ENCODE results near the gene CSPG4.
A peak's percentile ranks its signal among the peaks of the same experiment; 100 is the strongest.
"Not testable (repeated sequence)": the region's sequence is repeated elsewhere in the genome, so short reads cannot be mapped to it uniquely, and the experiment has no call there.

CSPG4 gene

DNA sequence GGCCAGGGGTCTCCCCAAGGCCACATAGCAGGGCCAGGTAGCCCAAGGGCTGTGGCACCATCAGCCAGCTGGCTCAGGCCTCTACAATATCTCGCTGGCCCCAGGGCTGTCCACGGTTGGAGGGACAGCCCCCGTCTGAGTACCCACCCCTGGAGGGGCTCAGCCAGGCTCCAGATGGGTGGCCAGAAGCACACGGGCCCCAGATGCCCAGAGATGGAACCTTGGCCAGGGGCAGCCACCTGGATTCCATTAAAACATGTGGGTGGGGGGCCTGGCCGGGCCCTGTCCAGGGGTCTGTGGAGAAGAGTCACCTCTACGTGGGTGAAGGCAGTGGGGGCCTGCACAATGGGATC, 8.4 kb downstream of the CSPG4 start:
- no peaks in the 10 kb centered on the region for H4K20me1 ChIP-seq (ENCODE audit: control insufficient read depth, insufficient read depth, low read depth, low read length)
- H3K9me2 ChIP-seq (replicated peaks; ENCODE audit: control insufficient read depth, low read length) = no peaks in the 10 kb centered on the region
- no peaks in the 10 kb centered on the region for H3F3A ChIP-seq (ENCODE audit: control insufficient read depth, insufficient read depth)
- no peak overlapping the region for H3K4me2 ChIP-seq (ENCODE audit: low read length)
- no peaks in the 10 kb centered on the region for H3K9me3 ChIP-seq (ENCODE audit: control insufficient read depth, insufficient read depth, low read length)
- H3K79me2 ChIP-seq (ENCODE audit: control insufficient read depth, low read length) = no peaks in the 10 kb centered on the region
- no peaks in the 10 kb centered on the region for H3K36me3 ChIP-seq (ENCODE audit: control insufficient read depth, low read length)
- no peak for TF ChIP-seq EZH2phosphoT487 (IDR thresholded peaks at IDR 0.05; ENCODE audit: borderline replicate concordance, low read length)
- TF ChIP-seq, protein P1, sequence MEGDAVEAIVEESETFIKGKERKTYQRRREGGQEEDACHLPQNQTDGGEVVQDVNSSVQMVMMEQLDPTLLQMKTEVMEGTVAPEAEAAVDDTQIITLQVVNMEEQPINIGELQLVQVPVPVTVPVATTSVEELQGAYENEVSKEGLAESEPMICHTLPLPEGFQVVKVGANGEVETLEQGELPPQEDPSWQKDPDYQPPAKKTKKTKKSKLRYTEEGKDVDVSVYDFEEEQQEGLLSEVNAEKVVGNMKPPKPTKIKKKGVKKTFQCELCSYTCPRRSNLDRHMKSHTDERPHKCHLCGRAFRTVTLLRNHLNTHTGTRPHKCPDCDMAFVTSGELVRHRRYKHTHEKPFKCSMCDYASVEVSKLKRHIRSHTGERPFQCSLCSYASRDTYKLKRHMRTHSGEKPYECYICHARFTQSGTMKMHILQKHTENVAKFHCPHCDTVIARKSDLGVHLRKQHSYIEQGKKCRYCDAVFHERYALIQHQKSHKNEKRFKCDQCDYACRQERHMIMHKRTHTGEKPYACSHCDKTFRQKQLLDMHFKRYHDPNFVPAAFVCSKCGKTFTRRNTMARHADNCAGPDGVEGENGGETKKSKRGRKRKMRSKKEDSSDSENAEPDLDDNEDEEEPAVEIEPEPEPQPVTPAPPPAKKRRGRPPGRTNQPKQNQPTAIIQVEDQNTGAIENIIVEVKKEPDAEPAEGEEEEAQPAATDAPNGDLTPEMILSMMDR (IDR thresholded peaks at IDR 0.05; ENCODE audit: low read depth, low read length, poor library complexity, severe bottlenecking) = no peak
- no peak overlapping the region for H3K27ac ChIP-seq (ENCODE audit: low read depth, low read length)
- no peaks in the 10 kb centered on the region for H3K27me3 ChIP-seq (ENCODE audit: control insufficient read depth, low read length)
- no peak overlapping the region for H3K4me3 ChIP-seq (ENCODE audit: low read length)
- H3K4me1 ChIP-seq (ENCODE audit: control insufficient read depth, low read length) = peaks cover 20% of the 10 kb centered on the region

- not testable (repeated sequence) for H3K27me3 ChIP-seq (ENCODE audit: control insufficient read depth, low read length); H3K4me3 ChIP-seq (ENCODE audit: low read length); H3K9me2 ChIP-seq (replicated peaks; ENCODE audit: control insufficient read depth, low read length); H3K9me3 ChIP-seq (ENCODE audit: control insufficient read depth, insufficient read depth, low read length); H3F3A ChIP-seq (ENCODE audit: control insufficient read depth, insufficient read depth); H3K4me2 ChIP-seq (ENCODE audit: low read length); H4K20me1 ChIP-seq (ENCODE audit: control insufficient read depth, insufficient read depth, low read depth, low read length); H3K27ac ChIP-seq (ENCODE audit: low read depth, low read length); H3K79me2 ChIP-seq (ENCODE audit: control insufficient read depth, low read length); H3K36me3 ChIP-seq (ENCODE audit: control insufficient read depth, low read length)
- H3K4me1 ChIP-seq (ENCODE audit: control insufficient read depth, low read length) = peaks cover 21% of the 10 kb centered on the region
These were observed 9.0 kb downstream of the CSPG4 start for GRCh38 chr15:75703440-75704262.

- H3K27ac ChIP-seq (ENCODE audit: low read depth, low read length) = no peak overlapping the region
- no peaks in the 10 kb centered on the region for H3K27me3 ChIP-seq (ENCODE audit: control insufficient read depth, low read length)
- H4K20me1 ChIP-seq (ENCODE audit: control insufficient read depth, insufficient read depth, low read depth, low read length) = no peaks in the 10 kb centered on the region
- H3K4me3 ChIP-seq (ENCODE audit: low read length) = no peak overlapping the region
- H3K9me3 ChIP-seq (ENCODE audit: control insufficient read depth, insufficient read depth, low read length) = no peaks in the 10 kb centered on the region
- no peak overlapping the region for H3K4me2 ChIP-seq (ENCODE audit: low read length)
- H3K9me2 ChIP-seq (replicated peaks; ENCODE audit: control insufficient read depth, low read length) = no peaks in the 10 kb centered on the region
- no peaks in the 10 kb centered on the region for H3K79me2 ChIP-seq (ENCODE audit: control insufficient read depth, low read length)
- TF ChIP-seq, protein P1 (IDR thresholded peaks at IDR 0.05; ENCODE audit: low read depth, low read length, poor library complexity, severe bottlenecking) = no peak
- TF ChIP-seq EZH2phosphoT487 (IDR thresholded peaks at IDR 0.05; ENCODE audit: borderline replicate concordance, low read length) = no peak
- peaks cover 21% of the 10 kb centered on the region for H3K4me1 ChIP-seq (ENCODE audit: control insufficient read depth, low read length)
- H3K36me3 ChIP-seq (ENCODE audit: control insufficient read depth, low read length) = no peaks in the 10 kb centered on the region
- no peaks in the 10 kb centered on the region for H3F3A ChIP-seq (ENCODE audit: control insufficient read depth, insufficient read depth)
These were observed 10.2 kb downstream of the CSPG4 start for GRCh38 chr15:75702436-75702835.

DNA sequence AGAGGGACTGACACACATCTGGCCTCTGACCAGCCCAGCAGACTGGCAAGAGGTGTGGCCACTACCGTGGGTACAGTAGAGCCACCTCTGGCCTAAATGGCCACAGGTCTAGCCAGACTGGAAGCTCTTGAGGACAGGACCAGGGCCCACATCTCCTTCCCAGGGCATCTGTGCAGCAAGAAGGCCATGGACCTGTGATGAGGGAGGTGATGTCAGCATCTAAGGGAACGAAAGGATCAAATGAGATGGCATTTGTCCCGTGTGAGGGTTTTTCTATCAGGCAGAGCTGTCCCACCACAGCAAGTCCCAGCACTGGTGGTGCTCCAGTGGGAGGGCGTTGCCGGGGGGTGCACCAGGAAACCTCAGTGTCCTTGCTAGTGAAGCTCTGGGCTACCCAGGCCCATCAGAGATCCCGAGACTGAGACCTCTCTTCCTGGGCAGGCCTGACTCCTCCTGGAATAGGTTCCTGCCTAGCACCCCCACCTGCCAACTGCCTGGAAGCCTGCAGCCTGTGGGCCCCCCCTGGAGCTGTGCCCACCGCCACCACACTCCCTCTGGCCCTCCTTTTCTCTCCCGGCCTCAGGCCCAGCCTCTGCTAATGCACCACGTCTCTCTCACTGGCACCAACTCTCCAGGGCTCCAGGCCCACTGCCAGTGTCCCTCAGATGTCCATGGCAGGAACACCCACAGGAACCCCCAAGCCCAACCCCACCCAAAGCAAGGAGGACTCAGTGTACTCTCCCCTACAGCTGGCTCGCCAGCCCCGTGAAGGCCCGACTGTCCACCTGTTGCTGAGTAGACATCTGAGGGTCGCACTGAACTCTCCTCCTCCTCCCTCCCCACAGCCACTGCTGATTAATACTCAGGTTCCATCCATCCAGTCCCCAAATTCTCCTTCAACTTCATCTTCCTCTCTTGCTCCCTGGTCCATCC, 11.3 kb downstream of the CSPG4 start:
- peaks cover 21% of the 10 kb centered on the region for H3K4me1 ChIP-seq (ENCODE audit: control insufficient read depth, low read length)
- H3K9me3 ChIP-seq (ENCODE audit: control insufficient read depth, insufficient read depth, low read length); H3K9me2 ChIP-seq (replicated peaks; ENCODE audit: control insufficient read depth, low read length); H3K4me2 ChIP-seq (ENCODE audit: low read length); H3K4me3 ChIP-seq (ENCODE audit: low read length); H3K27me3 ChIP-seq (ENCODE audit: control insufficient read depth, low read length); H3K36me3 ChIP-seq (ENCODE audit: control insufficient read depth, low read length); H4K20me1 ChIP-seq (ENCODE audit: control insufficient read depth, insufficient read depth, low read depth, low read length); H3F3A ChIP-seq (ENCODE audit: control insufficient read depth, insufficient read depth); H3K79me2 ChIP-seq (ENCODE audit: control insufficient read depth, low read length); H3K27ac ChIP-seq (ENCODE audit: low read depth, low read length): not testable (repeated sequence)

DNA sequence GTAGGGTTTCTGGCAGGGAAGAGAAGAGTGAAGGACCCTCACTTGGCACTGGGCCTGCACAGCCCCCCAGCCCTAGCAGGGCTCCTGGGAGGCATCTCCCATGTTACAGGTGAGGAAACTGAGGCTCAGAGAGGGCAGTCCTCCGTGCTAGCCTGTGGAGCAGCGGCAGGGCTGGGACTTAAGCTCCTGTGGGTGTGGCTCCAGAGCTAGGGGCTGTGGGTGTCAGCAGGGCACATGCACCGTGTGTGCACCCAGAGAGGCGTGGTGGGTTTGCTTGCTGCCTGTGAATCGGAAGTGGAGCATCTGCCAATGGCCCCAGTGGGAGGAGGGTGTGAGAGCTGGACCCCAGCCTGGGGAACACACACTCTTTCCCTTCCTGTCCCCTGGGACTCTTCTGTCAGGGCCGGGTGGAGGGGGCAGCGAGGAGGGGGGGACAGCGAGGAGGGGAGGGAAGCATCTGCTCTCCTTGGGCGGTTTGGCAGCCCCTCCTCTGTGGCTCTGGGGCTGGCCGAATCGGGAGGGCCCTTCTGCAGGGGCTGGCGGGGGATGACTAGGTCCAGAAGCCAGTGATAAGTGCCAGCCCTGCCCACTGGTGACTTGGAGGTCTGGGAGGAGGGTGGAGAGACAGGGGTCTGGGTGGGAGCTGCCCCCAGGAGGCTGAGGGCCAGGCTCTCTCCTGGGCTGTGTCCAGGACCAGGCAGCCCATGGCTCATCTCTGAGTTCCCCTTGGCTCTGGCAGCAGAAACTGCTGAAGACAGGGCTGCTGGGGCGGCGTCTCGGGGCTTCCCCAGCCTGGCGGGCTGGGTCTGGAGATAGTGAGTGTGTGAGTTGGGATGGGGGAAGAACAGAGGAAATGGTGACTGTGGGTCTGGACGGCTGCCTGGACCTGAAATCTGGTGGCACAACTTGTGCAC, 12.4 kb downstream of the CSPG4 start:
- not testable (repeated sequence) for H3K9me2 ChIP-seq (replicated peaks; ENCODE audit: control insufficient read depth, low read length); H3F3A ChIP-seq (ENCODE audit: control insufficient read depth, insufficient read depth); H3K36me3 ChIP-seq (ENCODE audit: control insufficient read depth, low read length); H3K27me3 ChIP-seq (ENCODE audit: control insufficient read depth, low read length); H3K27ac ChIP-seq (ENCODE audit: low read depth, low read length); H3K4me3 ChIP-seq (ENCODE audit: low read length); H4K20me1 ChIP-seq (ENCODE audit: control insufficient read depth, insufficient read depth, low read depth, low read length); H3K9me3 ChIP-seq (ENCODE audit: control insufficient read depth, insufficient read depth, low read length); H3K79me2 ChIP-seq (ENCODE audit: control insufficient read depth, low read length)
- H3K4me2 ChIP-seq (ENCODE audit: low read length) = peak overlapping the region; percentile 45; the same call in 1 of the 2 replicates
- H3K4me1 ChIP-seq (ENCODE audit: control insufficient read depth, low read length) = peaks cover 32% of the 10 kb centered on the region
